Activated B cell treated with CpG ODN at 0.5 μM for 24 hours (primary cell): ENCODE data around the gene ITGA7. TPM values are rescaled to one million over a fixed set of nuclear protein-coding genes. Genes with fewer than 3 reads are reported as not detected.
A peak's percentile ranks its signal among the peaks of the same experiment; 100 is the strongest.

ENCODE experiments used
- ATAC-seq: fragments of 200-7000 bp; cut with Tn5 transposase; one replicate; pipeline ENCODE4 v1.10.0; 2021; ENCODE audit warnings: low read depth, mild to moderate bottlenecking, moderate library complexity
- CTCF ChIA-PET: fragments of 350-600 bp; sonication (Branson Sonifier 250); formaldehyde crosslinking; loops from one replicate; lab custom pipeline; 2021; ENCODE audit warnings: antibody characterized with exemption; lab: Charles Lee
- POLR2A ChIA-PET: fragments of 350-600 bp; sonication (Branson Sonifier 250); formaldehyde crosslinking; loops from one replicate; lab custom pipeline; 2021; ENCODE audit warnings: antibody characterized with exemption; lab: Charles Lee
- DNase-seq: peaks from one replicate; pipeline ENCODE4 v3.0.0; 2022
- H3K27ac Mint-ChIP-seq: one replicate; pipeline ENCODE4 v1.8.0; 2020; ENCODE audit warnings: mixed read lengths
- H3K27me3 Mint-ChIP-seq: one replicate; pipeline ENCODE4 v1.8.0; 2021; ENCODE audit warnings: mixed read lengths
- H3K36me3 Mint-ChIP-seq: one replicate; pipeline ENCODE4 v1.8.0; 2021; ENCODE audit warnings: low read depth, mixed read lengths
- H3K4me1 Mint-ChIP-seq: one replicate; pipeline ENCODE4 v1.8.0; 2021; ENCODE audit warnings: mixed read lengths
- H3K4me3 Mint-ChIP-seq: one replicate; pipeline ENCODE4 v1.8.0; 2020; ENCODE audit warnings: mild to moderate bottlenecking, mixed read lengths
- H3K9me3 Mint-ChIP-seq: one replicate; pipeline ENCODE4 v1.8.0; 2020; ENCODE audit warnings: mixed read lengths
- intact Hi-C: fragments of 100-400 bp; cut with micrococcal nuclease; formaldehyde crosslinking; loops from one replicate; pipeline ENCODE4 v1.15.1; 2024
- total RNA-seq: library from RNA; stranded (reverse); gene quantifications from 2 replicates; pipeline ENCODE4 v1.2.3, GENCODE V29; 2022
- TF ChIP-seq, protein P1 (sequence below): fragments of 200-600 bp; IDR thresholded peaks from one replicate; pipeline ENCODE4 v1.8.0; 2022; ENCODE audit warnings: antibody characterized with exemption, mild to moderate bottlenecking

The ITGA7 gene
- total RNA-seq, 1 donor from 2014 or later: 1.4 TPM

DNA sequence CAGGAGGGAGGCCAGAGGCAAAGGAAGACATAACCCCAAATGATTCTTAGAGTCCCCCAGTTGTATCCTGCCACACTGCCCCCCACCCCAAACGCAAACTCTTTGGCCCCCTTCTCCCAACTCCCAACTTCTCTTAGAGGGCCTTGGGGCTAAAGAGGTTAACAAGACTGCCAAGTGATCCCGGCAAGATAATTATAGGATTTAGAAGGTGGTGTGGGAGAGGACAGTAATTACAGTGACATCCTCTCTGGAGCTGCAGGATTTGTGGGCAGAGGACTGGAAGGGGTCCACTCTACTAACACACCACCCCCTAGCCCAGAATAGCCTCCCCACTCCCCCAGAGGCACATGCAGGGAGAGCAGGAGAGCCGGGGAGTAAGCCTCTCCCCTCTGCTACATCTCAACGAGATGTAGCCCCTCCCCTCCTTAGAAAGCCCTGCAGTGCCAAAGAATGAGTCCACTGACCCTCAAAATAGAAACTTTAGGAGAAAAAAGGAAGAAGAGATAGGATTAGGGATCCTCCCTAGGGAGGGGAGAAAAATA is 29.9 kb upstream of the ITGA7 start:
- H3K27me3 Mint-ChIP-seq: no peaks in the 10 kb centered on the region
- H3K4me3 Mint-ChIP-seq: peak overlapping the region; percentile 92
- CTCF ChIA-PET: interaction anchor here (1.0 to 5.0 kb wide), 33 partner anchors 8 to 549 kb away, joined by 3 to 58 read pairs (median 6); partner anchors contain the start of genes BLOC1S1, CD63, DGKA and DNAJC14
- DNase-seq (no peak), ATAC-seq (no peak)
- TF ChIP-seq, protein P1, sequence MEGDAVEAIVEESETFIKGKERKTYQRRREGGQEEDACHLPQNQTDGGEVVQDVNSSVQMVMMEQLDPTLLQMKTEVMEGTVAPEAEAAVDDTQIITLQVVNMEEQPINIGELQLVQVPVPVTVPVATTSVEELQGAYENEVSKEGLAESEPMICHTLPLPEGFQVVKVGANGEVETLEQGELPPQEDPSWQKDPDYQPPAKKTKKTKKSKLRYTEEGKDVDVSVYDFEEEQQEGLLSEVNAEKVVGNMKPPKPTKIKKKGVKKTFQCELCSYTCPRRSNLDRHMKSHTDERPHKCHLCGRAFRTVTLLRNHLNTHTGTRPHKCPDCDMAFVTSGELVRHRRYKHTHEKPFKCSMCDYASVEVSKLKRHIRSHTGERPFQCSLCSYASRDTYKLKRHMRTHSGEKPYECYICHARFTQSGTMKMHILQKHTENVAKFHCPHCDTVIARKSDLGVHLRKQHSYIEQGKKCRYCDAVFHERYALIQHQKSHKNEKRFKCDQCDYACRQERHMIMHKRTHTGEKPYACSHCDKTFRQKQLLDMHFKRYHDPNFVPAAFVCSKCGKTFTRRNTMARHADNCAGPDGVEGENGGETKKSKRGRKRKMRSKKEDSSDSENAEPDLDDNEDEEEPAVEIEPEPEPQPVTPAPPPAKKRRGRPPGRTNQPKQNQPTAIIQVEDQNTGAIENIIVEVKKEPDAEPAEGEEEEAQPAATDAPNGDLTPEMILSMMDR: no peak
- intact Hi-C loops: loop anchor here (1.0 to 2.0 kb wide), 16 partner anchors 8 to 731 kb away; partner anchors contain the start of genes CD63, NABP2, PA2G4 and PYM1
- POLR2A ChIA-PET: interaction anchor here (0.6 to 2.7 kb wide), 21 partner anchors 8 to 485 kb away, joined by 3 to 28 read pairs (median 5); partner anchors contain the start of genes BLOC1S1, CD63, DGKA and DNAJC14
- peak overlapping the region; percentile 91 for H3K27ac Mint-ChIP-seq
- H3K9me3 Mint-ChIP-seq: no peaks in the 10 kb centered on the region
- H3K4me1 Mint-ChIP-seq: peaks cover 25% of the 10 kb centered on the region
- H3K36me3 Mint-ChIP-seq: no peaks in the 10 kb centered on the region

DNA sequence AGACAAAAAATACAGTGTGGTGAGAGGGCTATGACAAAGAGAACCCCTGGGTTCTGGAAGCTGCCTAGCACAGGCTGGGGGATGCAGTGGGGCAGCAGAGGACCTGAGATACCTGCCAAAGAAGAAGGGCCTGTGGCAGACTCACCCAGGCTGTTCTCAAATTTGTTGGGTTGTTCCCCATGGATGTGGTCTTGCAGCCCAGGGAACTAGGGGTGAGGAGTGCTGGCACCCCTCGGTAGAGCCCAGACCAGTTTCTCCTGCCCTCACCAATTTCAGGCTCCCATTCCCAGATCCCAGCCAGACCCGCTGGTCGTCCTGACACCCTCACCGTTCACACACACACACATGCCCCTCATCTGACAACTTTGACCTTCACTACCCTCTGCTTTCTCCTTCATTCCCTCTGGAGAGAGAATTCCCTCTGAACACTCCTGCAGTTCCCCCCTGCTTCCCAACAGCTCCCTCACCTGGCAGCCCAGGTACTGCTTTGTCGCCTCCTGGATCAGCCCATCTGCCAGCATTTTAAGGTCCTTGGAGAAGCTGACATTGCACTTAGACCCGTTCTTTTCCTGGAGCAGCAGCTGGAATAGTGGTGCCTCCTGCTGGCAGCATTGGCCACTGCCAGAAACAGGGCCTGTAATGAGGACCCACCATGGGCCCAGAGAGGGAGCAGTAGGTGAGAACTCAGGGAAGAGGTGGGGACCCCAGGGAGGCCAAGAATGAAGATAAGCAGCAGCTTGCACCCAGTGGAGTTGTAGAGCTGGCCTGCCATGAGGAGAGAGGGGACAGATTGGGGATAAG is 29.3 kb upstream of the ITGA7 start:
- ATAC-seq: peak; percentile 36
- peak overlapping the region; percentile 70 for H3K4me3 Mint-ChIP-seq
- no peaks in the 10 kb centered on the region for H3K36me3 Mint-ChIP-seq
- no peaks in the 10 kb centered on the region for H3K9me3 Mint-ChIP-seq
- H3K4me1 Mint-ChIP-seq: peaks cover 20% of the 10 kb centered on the region
- no peak for DNase-seq
- intact Hi-C loops: loop anchor here (1.0 kb wide), 3 partner anchors 13 to 548 kb away; no protein-coding TSS in a partner anchor
- no peaks in the 10 kb centered on the region for H3K27me3 Mint-ChIP-seq
- CTCF ChIA-PET: interaction anchor here (1.2 to 5.0 kb wide), 12 partner anchors 7 to 195 kb away, joined by 3 to 51 read pairs (median 11); partner anchors contain the start of genes BLOC1S1, CD63, DGKA and DNAJC14
- POLR2A ChIA-PET: interaction anchor here (0.7 to 2.3 kb wide), 5 partner anchors 7 to 381 kb away, joined by 3 to 28 read pairs (median 9); partner anchors contain the start of genes CD63, RAB5B and ZC3H10
- TF ChIP-seq, protein P1: no peak
- peak overlapping the region; percentile 91 for H3K27ac Mint-ChIP-seq

DNA sequence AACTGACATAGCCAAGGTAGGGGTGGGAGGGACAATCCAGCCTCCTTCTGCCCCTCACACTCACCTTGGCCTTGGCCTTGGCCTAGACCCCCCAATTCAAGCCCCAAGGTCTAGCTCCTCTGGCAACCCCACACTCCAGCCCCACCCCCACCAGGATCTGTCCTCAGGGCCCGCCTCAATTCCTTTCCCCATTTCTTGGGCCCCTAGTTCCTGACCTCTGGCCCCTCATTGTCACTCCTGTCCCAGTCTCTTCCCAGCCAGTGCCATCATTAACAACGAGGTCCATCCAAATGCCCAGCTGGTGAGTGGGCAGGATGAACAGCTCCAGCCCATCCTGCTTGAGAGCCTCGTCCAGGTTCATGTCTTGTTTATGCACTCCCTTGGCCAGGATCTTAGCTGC is 28.4 kb upstream of the ITGA7 start:
- TF ChIP-seq, protein P1: no peak
- peaks cover 19% of the 10 kb centered on the region for H3K4me1 Mint-ChIP-seq
- no peaks in the 10 kb centered on the region for H3K27me3 Mint-ChIP-seq
- H3K4me3 Mint-ChIP-seq: no peak overlapping the region
- DNase-seq (no peak), ATAC-seq (no peak)
- intact Hi-C loops: no loop called here
- ChIA-PET CTCF (interaction anchor here (3.5 to 5.0 kb wide), 3 partner anchors 12 to 196 kb away, joined by 29 to 51 read pairs (median 33); partner anchors contain the start of genes BLOC1S1 and DGKA), POLR2A (interaction anchor here (0.7 to 2.2 kb wide), 2 partner anchors 12 to 191 kb away, joined by 3 to 9 read pairs; no protein-coding TSS in a partner anchor)
- no peak overlapping the region for H3K27ac Mint-ChIP-seq
- H3K36me3 Mint-ChIP-seq: no peaks in the 10 kb centered on the region
- no peaks in the 10 kb centered on the region for H3K9me3 Mint-ChIP-seq

DNA sequence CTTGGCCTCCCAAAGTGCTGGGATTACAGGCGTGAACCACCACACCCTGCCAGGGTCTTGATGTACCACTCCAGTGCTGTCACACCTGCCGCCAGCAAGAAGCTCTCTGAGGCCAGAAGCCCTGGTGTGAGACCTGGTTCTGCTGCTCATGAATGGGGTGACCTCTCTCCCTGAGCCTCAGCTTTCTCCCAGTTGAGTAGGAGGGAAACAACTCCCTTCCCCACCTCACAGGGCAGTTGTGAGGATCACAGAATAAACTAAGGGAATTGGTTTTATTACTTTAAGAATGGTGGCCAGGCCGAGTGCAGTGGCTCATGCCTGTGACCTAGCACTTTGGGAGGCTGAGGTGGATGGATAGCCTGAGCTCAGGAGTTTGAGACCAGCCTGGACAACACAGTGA is 26.9 kb upstream of the ITGA7 start:
- H3K27ac Mint-ChIP-seq: no peak overlapping the region
- intact Hi-C loops: no loop called here
- TF ChIP-seq, protein P1: no peak
- no peak for ATAC-seq
- no peaks in the 10 kb centered on the region for H3K9me3 Mint-ChIP-seq
- H3K36me3 Mint-ChIP-seq: no peaks in the 10 kb centered on the region
- H3K4me1 Mint-ChIP-seq: peaks cover 32% of the 10 kb centered on the region
- POLR2A ChIA-PET: interaction anchor here (0.6 kb wide), 1 partner anchor 52 kb away, joined by 4 read pairs; no protein-coding TSS in a partner anchor
- no peak for DNase-seq
- H3K4me3 Mint-ChIP-seq: no peak overlapping the region
- CTCF ChIA-PET: interaction anchor here (5.0 kb wide), 1 partner anchor 11 kb away, joined by 51 read pairs; no protein-coding TSS in a partner anchor
- no peaks in the 10 kb centered on the region for H3K27me3 Mint-ChIP-seq
